OCI-LY7 (cell line): ENCODE measurements around the gene FDX2.

ENCODE experiments used
- EZH2phosphoT487 ChIP-seq: fragments of 200-600 bp; sonication (generic); IDR thresholded peaks from 2 replicates; pipeline ENCODE4 v1.6.1; 2018; ENCODE audit warnings: low read depth, borderline replicate concordance, mild to moderate bottlenecking, mixed run types, antibody characterized with exemption, low read length, moderate library complexity, mixed read lengths
- TF ChIP-seq, protein P1 (sequence below): fragments of 200-600 bp; sonication (generic); conservative IDR thresholded peaks from 2 replicates; pipeline ENCODE4 v1.5.1; 2014; ENCODE audit warnings: mild to moderate bottlenecking, antibody characterized with exemption, low read length, moderate library complexity, mixed read lengths

DNA sequence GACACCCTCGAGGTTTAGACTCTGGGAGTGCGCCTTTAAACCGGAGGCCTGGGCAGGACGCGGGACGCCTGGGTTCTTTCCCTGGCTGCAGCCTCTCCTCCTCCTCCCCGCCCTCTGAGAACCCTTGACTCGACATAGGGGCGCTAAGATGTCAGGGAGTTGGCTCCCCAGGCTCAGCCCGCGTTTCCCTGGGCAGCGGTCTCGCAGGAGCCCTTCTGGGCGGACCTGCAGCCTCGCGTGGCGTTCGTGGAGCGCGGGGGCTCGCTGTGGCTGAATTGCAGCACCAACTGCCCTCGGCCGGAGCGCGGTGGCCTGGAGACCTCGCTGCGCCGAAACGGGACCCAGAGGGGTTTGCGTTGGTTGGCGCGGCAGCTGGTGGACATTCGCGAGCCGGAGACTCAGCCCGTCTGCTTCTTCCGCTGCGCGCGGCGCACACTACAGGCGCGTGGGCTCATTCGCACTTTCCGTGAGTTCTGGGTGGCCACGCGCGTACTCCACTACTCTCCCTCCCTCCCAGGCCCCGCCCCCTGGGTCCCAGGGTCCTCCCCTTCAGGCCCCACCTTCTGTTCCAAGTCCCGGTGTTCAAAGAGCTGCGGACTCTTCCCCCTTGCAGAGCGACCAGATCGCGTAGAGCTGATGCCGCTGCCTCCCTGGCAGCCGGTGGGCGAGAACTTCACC is 24.8 kb downstream of the FDX2 start:
- TF ChIP-seq, protein P1, sequence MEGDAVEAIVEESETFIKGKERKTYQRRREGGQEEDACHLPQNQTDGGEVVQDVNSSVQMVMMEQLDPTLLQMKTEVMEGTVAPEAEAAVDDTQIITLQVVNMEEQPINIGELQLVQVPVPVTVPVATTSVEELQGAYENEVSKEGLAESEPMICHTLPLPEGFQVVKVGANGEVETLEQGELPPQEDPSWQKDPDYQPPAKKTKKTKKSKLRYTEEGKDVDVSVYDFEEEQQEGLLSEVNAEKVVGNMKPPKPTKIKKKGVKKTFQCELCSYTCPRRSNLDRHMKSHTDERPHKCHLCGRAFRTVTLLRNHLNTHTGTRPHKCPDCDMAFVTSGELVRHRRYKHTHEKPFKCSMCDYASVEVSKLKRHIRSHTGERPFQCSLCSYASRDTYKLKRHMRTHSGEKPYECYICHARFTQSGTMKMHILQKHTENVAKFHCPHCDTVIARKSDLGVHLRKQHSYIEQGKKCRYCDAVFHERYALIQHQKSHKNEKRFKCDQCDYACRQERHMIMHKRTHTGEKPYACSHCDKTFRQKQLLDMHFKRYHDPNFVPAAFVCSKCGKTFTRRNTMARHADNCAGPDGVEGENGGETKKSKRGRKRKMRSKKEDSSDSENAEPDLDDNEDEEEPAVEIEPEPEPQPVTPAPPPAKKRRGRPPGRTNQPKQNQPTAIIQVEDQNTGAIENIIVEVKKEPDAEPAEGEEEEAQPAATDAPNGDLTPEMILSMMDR, result no peak
- TF ChIP-seq EZH2phosphoT487, result no peak
